DOHH2 (cell line): ENCODE results near the gene METTL16.
"Not testable (repeated sequence)": the region's sequence is repeated elsewhere in the genome, so short reads cannot be mapped to it uniquely, and the experiment has no call there.

Experiments used
- H3F3A ChIP-seq: fragments of 200-600 bp; sonication (generic), shearing (Covaris generic); 2 replicates; pipeline ENCODE4 v1.6.0; 2016; ENCODE audit warnings: antibody characterized with exemption, mild to moderate bottlenecking; ENCODE audit not compliant: control insufficient read depth, insufficient read depth
- H3K27ac ChIP-seq: fragments of 200-600 bp; sonication (generic); 2 replicates; pipeline ENCODE4 v1.5.1; 2014; ENCODE audit warnings: low read depth, mild to moderate bottlenecking, low read length, moderate library complexity
- H3K27me3 ChIP-seq: fragments of 200-600 bp; sonication (generic); 2 replicates; pipeline ENCODE4 v1.6.1; 2014; ENCODE audit warnings: mild to moderate bottlenecking, low read length, mixed read lengths; ENCODE audit not compliant: control insufficient read depth
- H3K36me3 ChIP-seq: fragments of 200-600 bp; sonication (generic); 2 replicates; pipeline ENCODE4 v1.6.1; 2014; ENCODE audit warnings: mild to moderate bottlenecking, low read length, moderate library complexity, mixed read lengths; ENCODE audit not compliant: control insufficient read depth
- H3K4me1 ChIP-seq: fragments of 200-600 bp; sonication (generic); 2 replicates; pipeline ENCODE4 v1.6.1; 2014; ENCODE audit warnings: mild to moderate bottlenecking, low read length, mixed read lengths; ENCODE audit not compliant: control insufficient read depth
- H3K4me2 ChIP-seq: fragments of 200-600 bp; sonication (generic); 2 replicates; pipeline ENCODE4 v1.6.0; 2014; ENCODE audit warnings: mild to moderate bottlenecking, low read length, moderate library complexity
- H3K4me3 ChIP-seq: fragments of 200-600 bp; sonication (generic); 2 replicates; pipeline ENCODE4 v1.5.1; 2014; ENCODE audit warnings: mild to moderate bottlenecking, low read length, mixed read lengths
- H3K79me2 ChIP-seq: fragments of 200-600 bp; sonication (generic); 2 replicates; pipeline ENCODE4 v1.6.1; 2014; ENCODE audit warnings: mild to moderate bottlenecking, low read length, mixed read lengths; ENCODE audit not compliant: control insufficient read depth
- H3K9me2 ChIP-seq: fragments of 200-600 bp; sonication (generic); replicated peaks from 2 replicates; pipeline ENCODE4 v1.6.1; 2014; ENCODE audit warnings: mild to moderate bottlenecking, low read length, mixed read lengths; ENCODE audit not compliant: control insufficient read depth
- H3K9me3 ChIP-seq: fragments of 200-600 bp; sonication (generic); 2 replicates; pipeline ENCODE4 v1.6.1; 2014; ENCODE audit warnings: antibody characterized with exemption, low read length, mixed read lengths; ENCODE audit not compliant: control insufficient read depth, insufficient read depth
- H4K20me1 ChIP-seq: fragments of 200-600 bp; sonication (generic); 2 replicates; pipeline ENCODE4 v1.6.0; 2014; ENCODE audit warnings: low read depth, mild to moderate bottlenecking, antibody characterized with exemption, low read length, moderate library complexity; ENCODE audit not compliant: control insufficient read depth, insufficient read depth
- EZH2phosphoT487 ChIP-seq: fragments of 200-600 bp; sonication (generic); IDR thresholded peaks from 2 replicates; pipeline ENCODE4 v1.6.1; 2017; ENCODE audit warnings: borderline replicate concordance, mild to moderate bottlenecking, antibody characterized with exemption, low read length, moderate library complexity, mixed read lengths
- TF ChIP-seq, protein P1 (sequence below): fragments of 200-600 bp; sonication (generic); IDR thresholded peaks from one replicate; pipeline ENCODE4 v1.5.1; 2014; ENCODE audit warnings: antibody characterized with exemption, mild to moderate bottlenecking, low read depth, low read length; ENCODE audit not compliant: poor library complexity, severe bottlenecking

The METTL16 gene

DNA sequence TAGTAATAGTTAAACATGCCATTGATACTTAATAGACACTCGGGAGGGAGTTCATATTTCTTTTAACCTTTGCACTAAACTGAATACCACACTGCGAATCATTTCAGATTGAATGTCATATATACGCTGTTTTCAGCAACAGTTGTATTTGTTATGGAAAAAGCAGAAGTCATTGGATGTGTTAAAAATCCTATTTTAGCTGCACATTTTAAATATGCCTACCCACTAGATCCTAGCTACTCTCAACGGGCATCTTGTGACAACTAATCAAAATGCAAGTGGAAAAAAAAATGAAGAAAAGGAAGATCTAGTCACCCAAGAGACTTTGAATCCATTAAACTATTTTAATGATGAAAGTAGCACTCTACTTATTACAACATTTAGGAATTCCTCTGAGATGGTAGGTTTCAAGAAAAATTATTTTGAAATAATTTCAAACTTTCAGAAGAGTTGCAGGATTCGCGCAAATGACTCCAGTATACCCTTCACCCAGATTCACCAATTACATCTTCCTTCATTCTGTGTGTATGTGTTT is 59.4 kb downstream of the METTL16 start:
- H3K9me3 ChIP-seq: no peaks in the 10 kb centered on the region
- no peak overlapping the region for H3K4me2 ChIP-seq
- H3K4me1 ChIP-seq: peaks cover 12% of the 10 kb centered on the region
- peaks cover 3% of the 10 kb centered on the region; the same call in 1 of the 2 replicates for H3F3A ChIP-seq
- H3K9me2 ChIP-seq: no peaks in the 10 kb centered on the region
- H4K20me1 ChIP-seq: no peaks in the 10 kb centered on the region
- TF ChIP-seq, protein P1, sequence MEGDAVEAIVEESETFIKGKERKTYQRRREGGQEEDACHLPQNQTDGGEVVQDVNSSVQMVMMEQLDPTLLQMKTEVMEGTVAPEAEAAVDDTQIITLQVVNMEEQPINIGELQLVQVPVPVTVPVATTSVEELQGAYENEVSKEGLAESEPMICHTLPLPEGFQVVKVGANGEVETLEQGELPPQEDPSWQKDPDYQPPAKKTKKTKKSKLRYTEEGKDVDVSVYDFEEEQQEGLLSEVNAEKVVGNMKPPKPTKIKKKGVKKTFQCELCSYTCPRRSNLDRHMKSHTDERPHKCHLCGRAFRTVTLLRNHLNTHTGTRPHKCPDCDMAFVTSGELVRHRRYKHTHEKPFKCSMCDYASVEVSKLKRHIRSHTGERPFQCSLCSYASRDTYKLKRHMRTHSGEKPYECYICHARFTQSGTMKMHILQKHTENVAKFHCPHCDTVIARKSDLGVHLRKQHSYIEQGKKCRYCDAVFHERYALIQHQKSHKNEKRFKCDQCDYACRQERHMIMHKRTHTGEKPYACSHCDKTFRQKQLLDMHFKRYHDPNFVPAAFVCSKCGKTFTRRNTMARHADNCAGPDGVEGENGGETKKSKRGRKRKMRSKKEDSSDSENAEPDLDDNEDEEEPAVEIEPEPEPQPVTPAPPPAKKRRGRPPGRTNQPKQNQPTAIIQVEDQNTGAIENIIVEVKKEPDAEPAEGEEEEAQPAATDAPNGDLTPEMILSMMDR: no peak
- TF ChIP-seq EZH2phosphoT487: no peak
- H3K36me3 ChIP-seq: peaks cover 27% of the 10 kb centered on the region
- H3K4me3 ChIP-seq: no peak overlapping the region
- no peak overlapping the region for H3K27ac ChIP-seq
- H3K79me2 ChIP-seq: peaks cover 9% of the 10 kb centered on the region; the same call in 1 of the 2 replicates
- H3K27me3 ChIP-seq: no peaks in the 10 kb centered on the region

DNA sequence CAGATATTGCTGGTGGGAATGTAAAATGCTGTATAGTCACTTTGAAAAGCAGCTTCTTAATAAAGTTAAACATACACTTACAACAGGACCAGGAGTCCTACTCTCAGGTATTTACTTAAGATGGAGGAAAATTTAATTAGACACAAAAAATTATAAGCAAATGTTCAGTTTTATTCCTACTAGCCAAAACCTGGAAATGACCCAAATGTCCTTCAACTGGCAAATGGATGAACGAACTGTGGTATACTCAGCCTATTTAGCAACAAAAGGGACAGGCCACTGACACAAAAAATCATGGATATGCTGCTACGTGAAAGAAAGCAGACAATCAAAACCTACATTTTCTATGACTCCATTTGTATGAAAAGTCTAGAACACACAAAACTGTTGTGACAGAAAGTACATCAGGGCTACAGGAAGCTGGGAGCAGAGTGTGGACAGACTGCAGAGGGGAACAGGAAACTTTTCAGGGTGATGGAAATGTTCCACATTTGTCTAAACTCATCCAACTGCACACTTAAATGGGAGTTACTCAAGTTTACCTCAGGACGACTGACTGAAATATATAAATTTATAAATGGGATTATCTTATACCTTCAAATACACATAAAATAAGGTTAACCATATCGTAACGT is 61.6 kb downstream of the METTL16 start:
- H3K27ac ChIP-seq: no peak overlapping the region
- no peaks in the 10 kb centered on the region for H3K9me2 ChIP-seq
- no peak overlapping the region for H3K4me3 ChIP-seq
- H4K20me1 ChIP-seq: no peaks in the 10 kb centered on the region
- H3K27me3 ChIP-seq: no peaks in the 10 kb centered on the region
- H3K4me1 ChIP-seq: peaks cover 12% of the 10 kb centered on the region
- no peak overlapping the region for H3K4me2 ChIP-seq
- peaks cover 22% of the 10 kb centered on the region for H3K36me3 ChIP-seq
- H3K9me3 ChIP-seq: no peaks in the 10 kb centered on the region
- peaks cover 12% of the 10 kb centered on the region; the same call in 1 of the 2 replicates for H3K79me2 ChIP-seq
- H3F3A ChIP-seq: peaks cover 3% of the 10 kb centered on the region; the same call in 1 of the 2 replicates
- TF ChIP-seq, protein P1: no peak
- TF ChIP-seq EZH2phosphoT487: no peak

DNA sequence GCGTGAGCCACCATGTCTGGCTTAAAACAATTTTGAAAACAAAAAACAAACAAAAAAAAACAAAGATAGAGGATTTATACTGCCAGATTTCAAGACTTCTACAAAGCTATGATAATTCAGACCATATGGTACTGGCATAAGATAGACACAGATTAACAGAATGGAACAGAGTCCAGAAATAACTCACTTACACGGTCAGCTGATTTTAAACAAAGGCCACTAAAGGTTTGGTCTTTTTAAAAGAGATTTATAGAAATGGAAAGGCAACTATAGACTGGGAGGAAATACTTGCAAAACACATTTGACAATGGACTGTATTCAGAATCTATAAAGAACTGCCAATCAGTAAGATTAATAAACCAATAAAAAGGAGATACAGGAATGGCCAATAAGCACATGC is 62.2 kb downstream of the METTL16 start:
- TF ChIP-seq EZH2phosphoT487: no peak
- TF ChIP-seq, protein P1: no peak
- Histone ChIP-seq H3K4me3 (no peak overlapping the region), H3K9me3 (no peaks in the 10 kb centered on the region), H3K27ac (no peak overlapping the region), H3K36me3 (peaks cover 22% of the 10 kb centered on the region), H4K20me1 (no peaks in the 10 kb centered on the region), H3K4me1 (peaks cover 12% of the 10 kb centered on the region), H3F3A (peaks cover 3% of the 10 kb centered on the region; the same call in 1 of the 2 replicates), H3K4me2 (no peak overlapping the region), H3K9me2 (no peaks in the 10 kb centered on the region), H3K27me3 (no peaks in the 10 kb centered on the region), H3K79me2 (peaks cover 12% of the 10 kb centered on the region; the same call in 1 of the 2 replicates)

DNA sequence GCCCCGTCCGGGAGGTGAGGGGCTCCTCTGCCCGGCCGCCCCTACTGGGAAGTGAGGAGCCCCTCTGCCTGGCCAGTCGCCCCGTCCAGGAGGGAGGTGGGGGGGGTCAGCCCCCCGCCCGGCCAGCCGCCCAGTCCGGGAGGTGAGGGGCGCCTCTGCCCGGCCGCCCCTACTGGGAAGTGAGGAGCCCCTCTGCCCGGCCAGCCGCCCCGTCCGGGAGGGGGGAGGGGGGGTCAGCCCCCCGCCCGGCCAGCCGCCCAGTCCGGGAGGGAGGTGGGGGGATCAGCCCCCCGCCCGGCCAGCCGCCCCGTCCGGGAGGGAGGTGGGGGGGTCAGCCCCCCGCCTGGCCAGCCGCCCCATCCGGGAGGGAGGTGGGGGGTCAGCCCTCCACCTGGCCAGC is 64.2 kb downstream of the METTL16 start:
- H3K36me3 ChIP-seq: peaks cover 14% of the 10 kb centered on the region
- not testable (repeated sequence) for H3K27me3 ChIP-seq

More for the DNA sequence above, 64.2 kb downstream of the METTL16 start:
- H3K27ac ChIP-seq, H3K9me2 ChIP-seq, H3K4me2 ChIP-seq, H3K9me3 ChIP-seq, H3F3A ChIP-seq, H4K20me1 ChIP-seq, H3K4me3 ChIP-seq: not testable (repeated sequence)
- H3K4me1 ChIP-seq: peaks cover 12% of the 10 kb centered on the region
- H3K79me2 ChIP-seq: peaks cover 12% of the 10 kb centered on the region; the same call in 1 of the 2 replicates
